Left lung (tissue), 10 donors: ENCODE data around the gene MS4A14. TPM values are rescaled to one million over a fixed set of nuclear protein-coding genes. Genes with fewer than 3 reads are reported as not detected.
"Not testable (repeated sequence)": the region's sequence is repeated elsewhere in the genome, so short reads cannot be mapped to it uniquely, and the experiment has no call there.

Experiments used
- ATAC-seq: fragments of 200-7000 bp; cut with Tn5 transposase; one replicate; pipeline ENCODE4 v1.9.1; 2020; ENCODE audit warnings: moderate library complexity
- DNase-seq, 4 donors: peaks; one replicate each; pipeline ENCODE4 v3.0.0-alpha.2; 2013 to 2020
- H3K27ac ChIP-seq, 2 donors: fragments of 200-600 bp; sonication (generic) in 1 of 2; one replicate each; pipeline versions ENCODE4 v1.5.0 to v1.8.0; 2020 to 2021
- H3K27me3 ChIP-seq, 2 donors: fragments of 200-600 bp; sonication (generic) in 1 of 2; one replicate each; pipeline versions ENCODE4 v1.5.0 to v1.8.0; 2020 to 2021
- H3K36me3 ChIP-seq, 2 donors: fragments of 200-600 bp; sonication (generic) in 1 of 2; one replicate each; pipeline versions ENCODE4 v1.5.0 to v1.8.0; 2020 to 2021
- H3K4me1 ChIP-seq, 2 donors: fragments of 200-600 bp; one replicate each; pipeline ENCODE4 v1.8.0; 2021
- H3K4me3 ChIP-seq, 2 donors: fragments of 200-600 bp; sonication (generic) in 1 of 2; one replicate each; pipeline versions ENCODE4 v1.5.0 to v1.8.0; 2020 to 2021; ENCODE audit warnings: mild to moderate bottlenecking in 1 of 2
- H3K9me3 ChIP-seq, 2 donors: fragments of 200-600 bp; sonication (generic) in 1 of 2; one replicate each; pipeline versions ENCODE4 v1.5.0 to v1.8.0; 2020 to 2021
- intact Hi-C, 2 donors: fragments of 100-400 bp; cut with DNase I; formaldehyde crosslinking; loops; one replicate each; pipeline versions ENCODE4 v1.11.2 to v1.14.2; 2022
- polyA plus RNA-seq, 6 donors: library from polyadenylated mRNA; unstranded; fragments of 120-200 nt; gene quantifications; one replicate each; pipeline ENCODE4 v1.2.1, GENCODE V29; 2013; ENCODE audit not compliant: insufficient read length in 6 of 6
- total RNA-seq, 2 donors: library from RNA; stranded (reverse); fragmentation: NEBNext Ultra II Directional; extraction: Animal tissue kit (Norgen Biotek cat#: 25700); gene quantifications; one replicate each; pipeline ENCODE4 v1.2.1, GENCODE V29; 2021
- TF ChIP-seq, protein P1 (sequence below), 2 donors: fragments of 200-600 bp; sonication (generic) in 1 of 2; IDR thresholded peaks; one replicate each; pipeline versions ENCODE4 v1.5.0 to v1.8.0; 2021; ENCODE audit warnings: antibody characterized with exemption in 2 of 2
- donor health status: DM: no; HTN: yes; CAD: no.
- donor health status: DM: no; HTN: no; CAD: no.

MS4A14 gene
- total and polyA plus RNA-seq, 8 donors, result 0.30 to 4.1 (median 0.74) TPM

GRCh38 chr11:60429272-60429671 is 33.0 kb downstream of the MS4A14 start, which contains the start of gene MS4A5:
TSS of gene MS4A5 (plus strand) at chr11:60429572. CDS start at chr11:60429675, 103 bp downstream.
- H3K36me3 ChIP-seq, result no peaks in the 10 kb centered on the region
- intact Hi-C loops, result no loop called here
- no peak within 1 kb of the TSS for H3K4me3 ChIP-seq
- DNase-seq (no peak), ATAC-seq (no peak)
- no peaks in the 10 kb centered on the region for H3K27me3 ChIP-seq
- no peaks in the 10 kb centered on the region for H3K4me1 ChIP-seq
- TF ChIP-seq, protein P1, sequence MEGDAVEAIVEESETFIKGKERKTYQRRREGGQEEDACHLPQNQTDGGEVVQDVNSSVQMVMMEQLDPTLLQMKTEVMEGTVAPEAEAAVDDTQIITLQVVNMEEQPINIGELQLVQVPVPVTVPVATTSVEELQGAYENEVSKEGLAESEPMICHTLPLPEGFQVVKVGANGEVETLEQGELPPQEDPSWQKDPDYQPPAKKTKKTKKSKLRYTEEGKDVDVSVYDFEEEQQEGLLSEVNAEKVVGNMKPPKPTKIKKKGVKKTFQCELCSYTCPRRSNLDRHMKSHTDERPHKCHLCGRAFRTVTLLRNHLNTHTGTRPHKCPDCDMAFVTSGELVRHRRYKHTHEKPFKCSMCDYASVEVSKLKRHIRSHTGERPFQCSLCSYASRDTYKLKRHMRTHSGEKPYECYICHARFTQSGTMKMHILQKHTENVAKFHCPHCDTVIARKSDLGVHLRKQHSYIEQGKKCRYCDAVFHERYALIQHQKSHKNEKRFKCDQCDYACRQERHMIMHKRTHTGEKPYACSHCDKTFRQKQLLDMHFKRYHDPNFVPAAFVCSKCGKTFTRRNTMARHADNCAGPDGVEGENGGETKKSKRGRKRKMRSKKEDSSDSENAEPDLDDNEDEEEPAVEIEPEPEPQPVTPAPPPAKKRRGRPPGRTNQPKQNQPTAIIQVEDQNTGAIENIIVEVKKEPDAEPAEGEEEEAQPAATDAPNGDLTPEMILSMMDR (IDR thresholded peaks at IDR 0.05), result no peak
- H3K9me3 ChIP-seq, result no peaks in the 10 kb centered on the region
- H3K27ac ChIP-seq, result no peak within 1 kb of the TSS

GRCh38 chr11:60431251-60431650 is 35.0 kb downstream of the MS4A14 start:
- ATAC-seq (no peak), DNase-seq (no peak)
- Histone ChIP-seq H3K27ac (no peak overlapping the region), H3K9me3 (no peaks in the 10 kb centered on the region), H3K4me1 (no peaks in the 10 kb centered on the region), H3K27me3 (no peaks in the 10 kb centered on the region), H3K36me3 (no peaks in the 10 kb centered on the region), H3K4me3 (no peak overlapping the region)
- TF ChIP-seq, protein P1 (IDR thresholded peaks at IDR 0.05), result no peak
- intact Hi-C loops, result no loop called here

GRCh38 chr11:60433401-60433800 is 37.1 kb downstream of the MS4A14 start:
- Histone ChIP-seq H3K4me1 (no peaks in the 10 kb centered on the region), H3K9me3 (no peaks in the 10 kb centered on the region), H3K27me3 (no peaks in the 10 kb centered on the region), H3K27ac (no peak overlapping the region), H3K4me3 (no peak overlapping the region), H3K36me3 (no peaks in the 10 kb centered on the region)
- ATAC-seq, result no peak
- DNase-seq, result no peak
- TF ChIP-seq, protein P1 (IDR thresholded peaks at IDR 0.05), result no peak
- intact Hi-C loops, result no loop called here

DNA sequence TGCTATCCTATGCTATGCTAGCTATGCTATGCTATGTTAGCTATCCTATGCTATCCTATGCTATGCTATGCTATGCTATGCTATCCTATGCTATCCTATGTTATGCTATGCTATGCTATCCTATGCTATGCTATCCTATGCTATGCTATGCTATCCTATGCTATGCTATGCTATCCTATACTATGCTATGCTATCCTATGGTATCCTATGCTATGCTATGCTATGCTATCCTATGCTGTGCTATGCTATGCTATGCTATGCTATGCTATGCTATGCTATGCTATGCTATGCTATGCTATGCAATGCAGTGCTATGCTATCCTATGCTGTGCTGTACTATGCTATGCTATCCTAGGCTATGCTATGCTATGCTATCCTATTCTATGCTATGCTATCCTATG is 50.8 kb downstream of the MS4A14 start:
- Histone ChIP-seq H3K4me1 (peaks cover 0 to 8% of the 10 kb centered on the region in 2 donors), H3K27me3 (no peaks in the 10 kb centered on the region), H3K27ac (no peak overlapping the region), H3K4me3 (no peak overlapping the region), H3K9me3 (no peaks in the 10 kb centered on the region), H3K36me3 (no peaks in the 10 kb centered on the region)
- ATAC-seq (no peak), DNase-seq (no peak)
- intact Hi-C loops, result no loop called here
- TF ChIP-seq, protein P1 (IDR thresholded peaks at IDR 0.05), result no peak

GRCh38 chr11:60447846-60448245 is 51.6 kb downstream of the MS4A14 start:
- Histone ChIP-seq H3K27me3 (no peaks in the 10 kb centered on the region), H3K4me1 (peaks cover 0 to 8% of the 10 kb centered on the region in 2 donors), H3K4me3 (no peak overlapping the region), H3K27ac (no peak overlapping the region), H3K9me3 (no peaks in the 10 kb centered on the region), H3K36me3 (no peaks in the 10 kb centered on the region)
- ATAC-seq (no peak), DNase-seq (no peak)
- TF ChIP-seq, protein P1 (IDR thresholded peaks at IDR 0.05), result no peak
- intact Hi-C loops, result no loop called here

GRCh38 chr11:60451185-60451584 is 54.9 kb downstream of the MS4A14 start:
- H3K36me3 ChIP-seq, H3K4me1 ChIP-seq, intact Hi-C loops, ATAC-seq, H3K27ac ChIP-seq, H3K4me3 ChIP-seq, H3K9me3 ChIP-seq, H3K27me3 ChIP-seq: not testable (repeated sequence)
- peak in 1 of 4 donors; percentile 72 for DNase-seq
